DMS53 (cell line): Measurements from ENCODE around the gene OR2V2.
A peak's percentile ranks its signal among the peaks of the same experiment; 100 is the strongest.
"Not testable (repeated sequence)": the region's sequence is repeated elsewhere in the genome, so short reads cannot be mapped to it uniquely, and the experiment has no call there.

Experiments
- DNase-seq: peaks from one replicate; lab custom pipeline; 2025; lab: John Stamatoyannopoulos, UW

The OR2V2 gene

GRCh38 chr5:181114844-181115778 is 32.3 kb upstream of the OR2V2 start:
- DNase-seq, result no peak

GRCh38 chr5:181118369-181118768 is 29.0 kb upstream of the OR2V2 start:
- no peak for DNase-seq

GRCh38 chr5:181119105-181119504 is 28.3 kb upstream of the OR2V2 start:
- DNase-seq, result no peak

GRCh38 chr5:181120306-181120705 is 27.1 kb upstream of the OR2V2 start:
- no peak for DNase-seq

GRCh38 chr5:181120761-181121160 is 26.6 kb upstream of the OR2V2 start:
- no peak for DNase-seq

GRCh38 chr5:181121675-181122561 is 25.5 kb upstream of the OR2V2 start:
- DNase-seq, result no peak

GRCh38 chr5:181124526-181124925 is 22.9 kb upstream of the OR2V2 start:
- no peak for DNase-seq

GRCh38 chr5:181126841-181127240 is 20.5 kb upstream of the OR2V2 start:
- no peak for DNase-seq

- DNase-seq, result no peak
Measured at GRCh38 chr5:181127456-181127855, 19.9 kb upstream of the OR2V2 start.

GRCh38 chr5:181127907-181128626 is 19.3 kb upstream of the OR2V2 start:
- DNase-seq, result no peak

- DNase-seq, result no peak
Measured at GRCh38 chr5:181129601-181130000, 17.8 kb upstream of the OR2V2 start.

- DNase-seq, result not testable (repeated sequence)
Measured at GRCh38 chr5:181130081-181130480, 17.3 kb upstream of the OR2V2 start.

GRCh38 chr5:181130832-181131496 is 16.4 kb upstream of the OR2V2 start, which contains the start of gene OR2V1:
Gene OR2V1 (minus strand): TSS chr5:181131169. CDS start chr5:181125304, 5,865 bp downstream.
- no peak for DNase-seq

- no peak for DNase-seq
Measured at GRCh38 chr5:181131514-181131913, 15.9 kb upstream of the OR2V2 start.

- DNase-seq, result no peak
Measured at GRCh38 chr5:181133083-181133482, 14.3 kb upstream of the OR2V2 start.

GRCh38 chr5:181133610-181134231 is 13.7 kb upstream of the OR2V2 start:
- peak; percentile 20 for DNase-seq

GRCh38 chr5:181134259-181134658 is 13.1 kb upstream of the OR2V2 start:
- DNase-seq, result no peak

GRCh38 chr5:181136361-181136955 is 10.9 kb upstream of the OR2V2 start:
- no peak for DNase-seq

GRCh38 chr5:181138258-181138657 is 9.1 kb upstream of the OR2V2 start:
- DNase-seq, result peak; percentile 17

GRCh38 chr5:181140766-181141165 is 6.6 kb upstream of the OR2V2 start:
- no peak for DNase-seq

- DNase-seq, result no peak
Measured at GRCh38 chr5:181142054-181142453, 5.3 kb upstream of the OR2V2 start.
